Astrocyte of the cerebellum (primary cell): Measurements from ENCODE around the gene SLC39A7.

ENCODE experiments used
- DNase-seq: peaks from one replicate; pipeline ENCODE4 v3.0.0-alpha.2; 2011; ENCODE audit warnings: low read depth
- H3K4me3 ChIP-seq: 2 replicates; pipeline ENCODE4 v1.5.1; 2011; ENCODE audit warnings: mild to moderate bottlenecking, low read depth, low read length, moderate library complexity
- CTCF ChIP-seq: IDR thresholded peaks from 2 replicates; pipeline ENCODE4 v1.5.1; 2012; ENCODE audit warnings: low read length, low read depth, moderate library complexity, mild to moderate bottlenecking; ENCODE audit errors: missing control alignments
- in situ Hi-C: cut with HindIII; loops from 2 replicates; pipeline ENCODE4 v1.10.0; 2017; ENCODE audit warnings: low sequenced_read_pairs

The SLC39A7 gene

GRCh38 chr6:33190504-33191107 is 10.1 kb upstream of the SLC39A7 start:
- in situ Hi-C loops: no loop called here
- DNase-seq: no peak
- no peak overlapping the region for H3K4me3 ChIP-seq
- no peak for TF ChIP-seq CTCF

GRCh38 chr6:33191383-33192104 is 9.1 kb upstream of the SLC39A7 start:
- DNase-seq: no peak
- in situ Hi-C loops: no loop called here
- no peak for TF ChIP-seq CTCF
- no peak overlapping the region for H3K4me3 ChIP-seq

DNA sequence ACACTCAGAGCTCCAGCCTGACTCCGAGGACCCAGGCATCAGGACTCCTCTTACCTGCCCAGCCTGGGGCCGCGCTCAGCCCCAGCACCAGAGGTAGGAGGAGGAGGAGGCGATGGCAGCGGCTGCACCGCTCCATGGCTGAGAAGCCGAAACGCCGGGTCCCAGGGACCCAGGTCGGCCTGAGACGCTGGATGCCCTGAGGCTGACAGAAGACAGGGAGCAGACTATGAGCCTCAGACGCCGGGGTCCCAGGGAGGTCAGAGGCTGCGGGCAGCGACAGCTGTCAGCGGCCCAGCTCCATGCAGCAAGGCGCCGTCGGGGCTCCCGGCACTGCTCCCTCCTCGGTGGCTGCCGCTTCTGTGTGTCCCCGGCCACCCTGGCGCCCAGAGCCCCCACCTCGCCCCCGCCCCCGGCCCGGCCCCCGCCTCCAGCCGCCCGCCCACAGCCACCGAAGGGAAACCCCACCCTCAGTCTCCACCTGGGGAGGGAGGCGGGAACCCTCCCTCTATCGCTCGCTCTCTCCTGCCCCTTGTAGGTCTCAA is 8.5 kb upstream of the SLC39A7 start, which contains the start of gene COL11A2:
Gene COL11A2 (minus strand): TSS at position 363 of the 542 bp plus-strand sequence. CDS start 227 bp downstream, at position 136.
- H3K4me3 ChIP-seq: peak within 1 kb of the TSS; percentile 32
- DNase-seq: no peak
- TF ChIP-seq CTCF: no peak
- in situ Hi-C loops: no loop called here

- no peak for DNase-seq
- H3K4me3 ChIP-seq: peak overlapping the region; percentile 32
- TF ChIP-seq CTCF: no peak
- in situ Hi-C loops: no loop called here
Observed at GRCh38 chr6:33192671-33193602, 7.7 kb upstream of the SLC39A7 start.

GRCh38 chr6:33193619-33194018 is 7.0 kb upstream of the SLC39A7 start:
- H3K4me3 ChIP-seq: no peak overlapping the region
- DNase-seq: no peak
- in situ Hi-C loops: no loop called here
- no peak for TF ChIP-seq CTCF

DNA sequence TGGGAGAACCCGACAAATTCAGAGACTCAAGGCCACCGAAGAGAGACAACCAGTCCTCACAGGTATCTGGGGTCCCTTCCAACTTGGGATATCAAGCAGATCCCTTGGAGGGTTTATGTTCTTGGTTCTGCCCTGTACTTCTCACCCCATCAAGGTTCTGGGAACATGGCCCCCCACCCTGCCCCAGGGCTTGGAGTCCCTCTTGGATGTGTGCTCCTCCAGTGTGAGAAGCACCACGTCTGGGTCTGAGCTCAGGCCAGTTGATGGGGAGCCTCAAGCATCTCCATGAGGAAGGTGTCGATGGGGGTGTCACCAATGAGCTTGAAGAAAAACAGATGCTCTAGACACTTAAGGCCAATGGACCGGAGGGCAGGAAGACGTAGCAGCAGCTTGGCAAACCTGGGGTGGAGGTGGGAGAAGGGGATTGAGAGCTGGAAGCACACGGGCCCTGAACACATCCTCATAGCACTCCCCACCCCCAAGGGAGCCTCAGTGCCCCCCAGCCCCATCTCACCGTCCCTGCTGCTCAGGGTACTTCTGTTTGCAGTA is 6.2 kb upstream of the SLC39A7 start:
- in situ Hi-C loops: no loop called here
- no peak overlapping the region for H3K4me3 ChIP-seq
- no peak for TF ChIP-seq CTCF
- no peak for DNase-seq
